IMR-90 (cell line): ENCODE data around the gene ANKRD22. TPM values are rescaled to one million over a fixed set of nuclear protein-coding genes. Genes with fewer than 3 reads are reported as not detected.

Source experiments
- ATAC-seq: fragments of 200-7000 bp; cut with Tn5 transposase; 2 replicates; pipeline ENCODE4 v1.9.1; 2020; ENCODE audit warnings: low read depth, mild to moderate bottlenecking, moderate library complexity
- BruUV-seq: library from RNA; stranded (reverse); fragments of 400-500 nt; replicated peaks from 2 replicates; lab custom pipeline; 2021; lab: Mats Ljungman, UMichigan
- CTCF ChIA-PET: fragments of 300-600 bp; formaldehyde crosslinking; extraction: SDS; loops from one replicate; lab custom pipeline; 2021; ENCODE audit warnings: antibody characterized with exemption; lab: Yijun Ruan, JAX
- POLR2A ChIA-PET: fragments of 300-600 bp; sonication (Branson Sonifier 250); formaldehyde crosslinking; loops from one replicate; lab custom pipeline; 2022; ENCODE audit warnings: antibody characterized with exemption; ENCODE audit not compliant: unreplicated experiment; lab: Charles Lee
- DNase-seq: peaks from one replicate; pipeline ENCODE4 v3.0.0; 2013
- H2AFZ ChIP-seq: replicated peaks from 2 replicates; pipeline ENCODE3; 2013; ENCODE audit warnings: low read length, mild to moderate bottlenecking; ENCODE audit not compliant: poor library complexity
- H2AK5ac ChIP-seq: 2 replicates; pipeline ENCODE4 v1.6.1; 2013; ENCODE audit warnings: low read depth, low read length, inconsistent platforms
- H2AK9ac ChIP-seq: replicated peaks from 2 replicates; pipeline ENCODE3; 2013; ENCODE audit warnings: mild to moderate bottlenecking, low read depth, low read length, moderate library complexity; ENCODE audit not compliant: poor library complexity
- H2BK120ac ChIP-seq: 2 replicates; pipeline ENCODE4 v1.6.1; 2013; ENCODE audit warnings: low read depth, low read length, inconsistent platforms
- H2BK15ac ChIP-seq: 3 replicates; pipeline ENCODE4 v1.6.1; 2013; ENCODE audit warnings: low read depth, low read length, inconsistent platforms
- H2BK20ac ChIP-seq: 2 replicates; pipeline ENCODE4 v1.6.1; 2013; ENCODE audit warnings: low read depth, mild to moderate bottlenecking, inconsistent platforms, low read length, moderate library complexity
- H2BK5ac ChIP-seq: 2 replicates; pipeline ENCODE4 v1.6.1; 2013; ENCODE audit warnings: mild to moderate bottlenecking, low read depth, low read length, inconsistent platforms; ENCODE audit not compliant: poor library complexity, severe bottlenecking
- H3K14ac ChIP-seq: replicated peaks from 2 replicates; pipeline ENCODE4 v1.6.1; 2013; ENCODE audit warnings: low read depth, low read length, inconsistent platforms
- H3K18ac ChIP-seq: 2 replicates; pipeline ENCODE4 v1.6.1; 2013; ENCODE audit warnings: low read depth, low read length, control low read depth
- H3K23ac ChIP-seq: 2 replicates; pipeline ENCODE4 v1.6.1; 2013; ENCODE audit warnings: low read depth, low read length, inconsistent platforms
- H3K27ac ChIP-seq: 2 replicates; pipeline ENCODE4 v1.5.1; 2013; ENCODE audit warnings: mild to moderate bottlenecking, control low read depth, low read length; ENCODE audit not compliant: insufficient read depth
- H3K27me3 ChIP-seq: 2 replicates; pipeline ENCODE4 v1.6.1; 2013; ENCODE audit warnings: low read length; ENCODE audit not compliant: control insufficient read depth, insufficient read depth
- H3K36me3 ChIP-seq: 2 replicates; pipeline ENCODE4 v1.6.1; 2013; ENCODE audit warnings: low read length, mixed read lengths; ENCODE audit not compliant: control insufficient read depth, insufficient read depth
- H3K4ac ChIP-seq: 2 replicates; pipeline ENCODE4 v1.6.1; 2013; ENCODE audit warnings: low read depth, low read length, inconsistent platforms
- H3K4me1 ChIP-seq: 2 replicates; pipeline ENCODE4 v1.6.1; 2013; ENCODE audit warnings: low read length, mixed read lengths; ENCODE audit not compliant: control insufficient read depth, insufficient read depth
- H3K4me2 ChIP-seq: 2 replicates; pipeline ENCODE4 v1.6.1; 2013; ENCODE audit warnings: low read depth, mild to moderate bottlenecking, control low read depth, low read length, moderate library complexity
- H3K4me3 ChIP-seq: 2 replicates; pipeline ENCODE4 v1.5.1; 2013; ENCODE audit warnings: low read depth, mild to moderate bottlenecking, control low read depth, low read length, moderate library complexity; ENCODE audit not compliant: insufficient read depth
- H3K56ac ChIP-seq: 2 replicates; pipeline ENCODE4 v1.6.1; 2013; ENCODE audit warnings: low read length, inconsistent platforms; ENCODE audit not compliant: insufficient read depth; ENCODE audit errors: extremely low read depth
- H3K79me1 ChIP-seq, 2 experiments: 2 replicates each; pipeline ENCODE4 v1.6.1; 2013; ENCODE audit warnings: low read length in 2 of 2, inconsistent platforms in 1 of 2, low read depth in 1 of 2
- H3K9ac ChIP-seq: 2 replicates; pipeline ENCODE4 v1.6.1; 2013; ENCODE audit warnings: low read depth, low read length, control low read depth
- H3K9me1 ChIP-seq: 2 replicates; pipeline ENCODE4 v1.6.1; 2013; ENCODE audit warnings: low read length, inconsistent platforms; ENCODE audit not compliant: insufficient read depth
- H3K9me3 ChIP-seq: 2 replicates; pipeline ENCODE4 v1.6.1; 2013; ENCODE audit warnings: low read length; ENCODE audit not compliant: control insufficient read depth, insufficient read depth
- H4K20me1 ChIP-seq: 2 replicates; pipeline ENCODE4 v1.6.1; 2013; ENCODE audit warnings: low read length, inconsistent platforms; ENCODE audit not compliant: insufficient read depth
- H4K5ac ChIP-seq: 2 replicates; pipeline ENCODE4 v1.6.1; 2013; ENCODE audit warnings: mild to moderate bottlenecking, low read depth, low read length, control low read depth
- H4K8ac ChIP-seq, 2 experiments: 2 replicates each; pipeline ENCODE4 v1.6.1; 2013; ENCODE audit warnings: low read depth in 2 of 2, low read length in 2 of 2, control low read depth in 1 of 2, inconsistent platforms in 1 of 2
- H4K91ac ChIP-seq: 2 replicates; pipeline ENCODE4 v1.6.1; 2013; ENCODE audit warnings: low read depth, low read length, inconsistent platforms; ENCODE audit not compliant: insufficient read depth
- BHLHE40 ChIP-seq: fragments of 150-350 bp; IDR thresholded peaks from 2 replicates; pipeline ENCODE4 v1.6.1; 2016; ENCODE audit warnings: mild to moderate bottlenecking, low read depth, low read length
- CEBPB ChIP-seq: IDR thresholded peaks from 2 replicates; pipeline ENCODE4 v1.6.1; 2012; ENCODE audit warnings: low read depth, low read length, improper control_type of control experiment
- NFE2L2 ChIP-seq: fragments of 150-350 bp; IDR thresholded peaks from 2 replicates; pipeline ENCODE4 v1.6.1; 2016; ENCODE audit warnings: low read depth, mild to moderate bottlenecking, low read length
- RCOR1 ChIP-seq: IDR thresholded peaks from 2 replicates; pipeline ENCODE4 v1.6.1; 2012; ENCODE audit warnings: mild to moderate bottlenecking, low read length, improper control_type of control experiment; ENCODE audit not compliant: insufficient replicate concordance
- SMC3 ChIP-seq: fragments of 150-350 bp; IDR thresholded peaks from 2 replicates; pipeline ENCODE4 v1.6.1; 2016; ENCODE audit warnings: low read depth, mild to moderate bottlenecking, antibody characterized with exemption, low read length, moderate library complexity
- WGBS, 2 experiments: methylation state at CpG; one replicate each; pipeline versions ENCODE4 v1.1.5 to v1.1.7; 2013; ENCODE audit warnings: missing lambda C conversion rate in 2 of 2; ENCODE audit not compliant: insufficient read length in 1 of 2; ENCODE audit errors: extremely low coverage in 2 of 2; 5-methylcytosine and 5-hydroxymethylcytosine counted together
- dilution Hi-C: fragments of 300-500 bp; cut with HindIII; formaldehyde crosslinking; loops from one replicate; pipeline ENCODE4 v1.14.3; 2018; ENCODE audit warnings: low sequenced_read_pairs; ENCODE audit not compliant: unreplicated experiment
- in situ Hi-C: fragments of 300-500 bp; cut with MboI; formaldehyde crosslinking; loops from 3 replicates; pipeline ENCODE4 v1.14.3; 2019; ENCODE audit warnings: low sequenced_read_pairs, inconsistent platforms, mixed read lengths
- intact Hi-C: fragments of 100-400 bp; cut with micrococcal nuclease; formaldehyde crosslinking; loops from 2 replicates; pipeline ENCODE4 v1.10.0; 2022
- polyA plus RNA-seq, 3 experiments: library from polyadenylated mRNA; depleted of rRNA; stranded (reverse); fragments of >200 nt; gene quantifications; 2 replicates each; pipeline ENCODE4 v1.2.3, GENCODE V29; 2012; ENCODE audit warnings: low replicate concordance in 1 of 3
- total RNA-seq: library from RNA; depleted of rRNA; stranded (reverse); fragments of >200 nt; gene quantifications from 2 replicates; pipeline ENCODE4 v1.2.3, GENCODE V29; 2012

The ANKRD22 gene
- total and polyA plus RNA-seq, 2 of the 4 experiments (the other 2 are of a cell fraction) = not detected

GRCh38 chr10:88850712-88851111 is 932 bp downstream of the ANKRD22 start:
- H2BK15ac ChIP-seq = no peak overlapping the region
- H2BK20ac ChIP-seq = no peak overlapping the region
- peaks cover 7% of the 10 kb centered on the region for H3K4me1 ChIP-seq
- H3K23ac ChIP-seq = no peak overlapping the region
- H4K20me1 ChIP-seq = no peaks in the 10 kb centered on the region
- no peak overlapping the region for H3K14ac ChIP-seq
- H2BK5ac ChIP-seq = no peak overlapping the region
- dilution Hi-C loops (no loop called here), in situ Hi-C loops (no loop called here), intact Hi-C loops (loop anchor here (5.0 kb wide), 1 partner anchor 447 kb away; no protein-coding TSS in a partner anchor)
- no TSS peak for BruUV-seq
- H3K9me1 ChIP-seq = peaks cover 2% of the 10 kb centered on the region; the same call in 1 of the 2 replicates
- no peak for ATAC-seq
- DNase-seq = no peak
- H3K27me3 ChIP-seq = no peaks in the 10 kb centered on the region
- H4K5ac ChIP-seq = no peak overlapping the region
- H3K27ac ChIP-seq = no peak overlapping the region
- no peak overlapping the region for H3K56ac ChIP-seq
- ChIA-PET CTCF (no interaction called here), POLR2A (no interaction called here)
- H4K91ac ChIP-seq = no peak overlapping the region
- no peak overlapping the region for H2AK5ac ChIP-seq
- no peak overlapping the region for H3K4me2 ChIP-seq
- no CpG with 5 or more reads among the region's 1 CpG for WGBS, 2 experiments
- H2AFZ ChIP-seq = no peak overlapping the region
- no peaks in the 10 kb centered on the region for H3K79me1 ChIP-seq
- TF ChIP-seq NFE2L2 (no peak), RCOR1 (no peak), SMC3 (no peak), BHLHE40 (no peak), CEBPB (no peak)
- no peak overlapping the region for H4K8ac ChIP-seq
- no peaks in the 10 kb centered on the region for H3K9me3 ChIP-seq
- no peak overlapping the region for H3K18ac ChIP-seq
- no peaks in the 10 kb centered on the region for H3K36me3 ChIP-seq
- no peak overlapping the region for H3K4me3 ChIP-seq
- H3K9ac ChIP-seq = no peak overlapping the region
- no peak overlapping the region for H3K4ac ChIP-seq
- H2BK120ac ChIP-seq = no peak overlapping the region
- H2AK9ac ChIP-seq = no peak overlapping the region
